HG03139 (cell line): Measurements from ENCODE around the gene TERT.
"Not testable (repeated sequence)": the region's sequence is repeated elsewhere in the genome, so short reads cannot be mapped to it uniquely, and the experiment has no call there.

Experiments
- ATAC-seq: cut with Tn5 transposase; IDR thresholded peaks from one replicate; pipeline ENCODE4 v1.9.1; 2021; ENCODE audit not compliant: unreplicated experiment

The TERT gene

DNA sequence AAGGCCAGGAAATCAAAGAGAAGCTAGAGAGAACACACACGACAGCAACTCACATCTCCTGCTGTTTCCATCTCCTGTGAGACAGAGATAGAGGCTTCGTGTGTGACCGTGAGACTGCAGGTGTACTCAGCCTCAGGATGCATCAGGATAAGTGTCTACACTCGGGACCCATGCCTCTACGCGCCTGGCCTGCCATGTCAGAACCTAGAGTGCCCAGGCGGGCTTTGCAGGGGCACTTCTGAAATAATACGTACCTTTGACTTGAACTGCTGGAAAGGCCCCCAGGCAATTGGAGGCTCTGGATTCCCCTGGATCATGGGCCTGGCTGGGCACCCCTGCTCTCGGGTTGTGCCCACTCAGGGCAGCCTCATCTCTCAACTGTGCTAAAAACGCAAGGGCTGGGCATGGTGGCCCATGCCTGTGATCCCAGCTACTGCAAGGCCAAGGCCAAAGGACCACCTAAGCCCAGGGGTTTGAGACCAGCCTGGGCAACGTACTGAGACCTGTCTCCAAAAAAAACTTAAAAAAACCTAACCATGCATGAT lies 37.1 kb upstream of the TERT start:
- no peak for ATAC-seq

DNA sequence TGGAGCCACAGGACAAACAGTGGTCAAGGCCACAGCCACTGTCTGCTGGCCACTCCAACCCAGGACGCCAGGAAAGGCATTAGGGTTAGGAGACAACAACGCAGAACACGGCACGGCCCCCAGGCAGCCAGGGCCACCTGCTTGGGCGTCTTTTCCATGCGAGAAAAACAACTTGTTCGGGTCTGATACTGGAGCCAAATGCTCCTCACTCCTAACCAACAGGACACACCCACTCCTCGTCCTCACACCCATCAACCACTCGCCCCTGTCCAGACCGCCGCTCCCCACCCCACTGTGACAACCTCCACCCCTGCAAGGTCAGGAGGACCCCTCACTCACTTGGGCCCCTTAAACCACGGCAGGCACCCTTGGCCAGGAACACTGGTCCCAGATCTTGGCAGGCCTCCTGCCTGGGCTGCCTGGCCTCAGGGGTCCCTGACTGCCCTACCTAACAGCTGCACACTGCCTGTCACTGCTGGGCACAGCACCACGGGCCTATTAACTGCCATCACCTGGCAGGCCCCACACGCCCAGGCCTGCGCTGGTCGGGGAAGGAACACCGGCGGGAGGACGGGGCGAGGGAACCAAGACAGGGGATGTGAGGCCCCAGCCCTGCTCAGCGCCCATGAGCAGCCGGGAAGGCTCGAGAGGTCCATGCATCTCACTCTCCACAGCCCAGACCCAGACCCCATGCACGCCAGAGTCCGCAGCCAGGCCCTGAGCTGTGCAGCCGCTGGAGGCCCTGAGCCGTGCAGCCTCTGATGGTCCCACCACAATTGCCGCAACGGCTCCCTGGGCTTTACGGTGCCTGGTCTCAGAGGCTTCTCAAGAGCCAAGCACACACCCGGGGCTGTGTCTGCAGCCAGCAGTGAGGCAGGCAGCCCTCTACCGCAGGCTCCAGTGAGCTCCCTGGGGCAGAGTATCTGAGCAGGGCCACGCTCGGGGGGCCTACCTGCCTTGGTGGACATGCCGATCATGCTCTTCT lies 36.3 kb upstream of the TERT start:
- ATAC-seq, result no peak

DNA sequence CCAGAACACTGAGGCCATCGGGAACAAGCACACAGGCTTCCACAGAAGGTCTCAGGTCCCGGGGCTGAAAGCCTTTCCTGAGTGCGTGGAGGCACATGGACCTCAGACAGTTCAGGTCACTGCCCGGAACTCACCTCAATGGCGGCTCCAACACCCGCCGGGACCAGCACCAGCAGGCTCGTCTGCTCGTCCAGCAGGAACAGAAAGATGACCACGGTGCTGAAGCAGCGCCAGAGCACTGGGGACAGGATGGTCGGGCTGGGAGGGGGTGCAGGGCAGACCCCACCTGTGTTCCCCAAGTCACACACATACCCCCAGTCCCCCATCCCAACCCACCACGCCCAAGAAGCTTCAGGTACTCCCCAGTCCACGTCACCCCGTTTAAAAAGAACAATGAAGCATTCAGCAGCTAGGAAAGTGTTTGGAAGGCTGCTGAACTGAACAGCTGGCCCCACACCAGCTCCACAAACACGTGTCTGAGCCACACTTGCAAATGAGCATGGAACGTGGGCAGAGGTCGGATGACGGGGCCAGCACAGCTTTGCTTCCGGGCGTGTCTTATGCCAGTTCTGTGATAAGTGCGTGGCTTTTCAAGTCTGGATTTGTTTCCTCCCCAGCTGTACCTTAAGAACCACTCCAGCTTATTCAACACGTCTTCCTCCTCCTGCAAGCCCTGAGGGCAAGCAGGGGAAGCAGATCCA lies 35.4 kb upstream of the TERT start:
- ATAC-seq, result no peak

DNA sequence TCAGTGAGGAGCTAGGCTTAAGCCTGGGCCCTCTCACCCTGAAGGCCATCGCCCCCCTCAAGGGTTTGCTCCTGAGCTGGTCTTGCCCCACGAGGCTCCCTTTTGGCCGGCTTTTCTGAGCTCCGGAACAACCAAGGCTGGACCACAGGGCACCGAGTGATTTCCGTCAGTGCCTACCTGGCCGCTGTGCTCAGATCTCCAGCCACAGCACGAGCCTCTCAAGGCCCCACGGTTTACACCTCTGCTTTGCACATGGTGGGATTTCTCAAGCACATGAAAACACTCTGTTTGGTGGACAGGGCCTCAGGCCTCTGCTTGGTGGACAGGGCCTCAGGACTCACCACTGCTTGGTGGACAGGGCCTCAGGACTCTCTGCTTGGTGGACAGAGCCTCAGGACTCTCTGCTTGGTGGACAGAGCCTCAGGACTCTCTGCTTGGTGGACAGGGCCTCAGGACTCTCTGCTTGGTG lies 34.3 kb upstream of the TERT start:
- ATAC-seq, result no peak

DNA sequence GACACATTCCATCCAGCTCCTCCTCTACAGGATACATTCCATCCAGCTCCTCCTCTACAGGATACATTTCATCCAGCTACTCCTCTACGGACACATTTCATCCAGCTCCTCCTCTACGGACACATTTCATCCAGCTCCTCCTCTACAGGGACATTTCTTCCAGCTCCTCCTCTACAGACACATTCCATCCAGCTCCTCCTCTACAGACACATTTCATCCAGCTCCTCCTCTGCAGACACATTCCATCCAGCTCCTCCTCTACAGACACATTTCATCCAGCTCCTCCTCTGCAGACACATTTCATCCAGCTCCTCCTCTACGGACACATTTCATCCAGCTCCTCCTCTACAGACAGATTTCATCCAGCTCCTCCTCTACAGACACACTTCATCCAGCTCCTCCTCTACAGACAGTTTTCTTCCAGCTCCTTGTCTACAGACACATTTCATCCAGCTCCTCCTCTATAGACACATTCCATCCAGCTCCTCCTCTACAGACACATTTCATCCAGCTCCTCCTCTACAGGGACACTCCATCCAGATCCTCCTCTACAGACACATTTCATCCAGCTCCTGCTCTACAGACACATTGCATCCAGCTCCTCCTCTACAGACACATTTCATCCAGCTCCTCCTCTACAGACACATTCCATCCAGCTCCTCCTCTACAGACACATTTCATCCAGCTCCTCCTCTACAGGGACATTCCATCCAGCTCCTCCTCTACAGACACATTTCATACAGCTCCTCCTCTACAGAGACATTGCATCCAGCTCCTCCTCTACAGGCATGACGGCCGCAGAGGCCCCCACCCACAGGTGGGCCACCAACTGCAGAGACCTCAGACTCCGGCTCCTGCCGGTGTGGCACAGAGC lies 33.6 kb upstream of the TERT start:
- not testable (repeated sequence) for ATAC-seq

DNA sequence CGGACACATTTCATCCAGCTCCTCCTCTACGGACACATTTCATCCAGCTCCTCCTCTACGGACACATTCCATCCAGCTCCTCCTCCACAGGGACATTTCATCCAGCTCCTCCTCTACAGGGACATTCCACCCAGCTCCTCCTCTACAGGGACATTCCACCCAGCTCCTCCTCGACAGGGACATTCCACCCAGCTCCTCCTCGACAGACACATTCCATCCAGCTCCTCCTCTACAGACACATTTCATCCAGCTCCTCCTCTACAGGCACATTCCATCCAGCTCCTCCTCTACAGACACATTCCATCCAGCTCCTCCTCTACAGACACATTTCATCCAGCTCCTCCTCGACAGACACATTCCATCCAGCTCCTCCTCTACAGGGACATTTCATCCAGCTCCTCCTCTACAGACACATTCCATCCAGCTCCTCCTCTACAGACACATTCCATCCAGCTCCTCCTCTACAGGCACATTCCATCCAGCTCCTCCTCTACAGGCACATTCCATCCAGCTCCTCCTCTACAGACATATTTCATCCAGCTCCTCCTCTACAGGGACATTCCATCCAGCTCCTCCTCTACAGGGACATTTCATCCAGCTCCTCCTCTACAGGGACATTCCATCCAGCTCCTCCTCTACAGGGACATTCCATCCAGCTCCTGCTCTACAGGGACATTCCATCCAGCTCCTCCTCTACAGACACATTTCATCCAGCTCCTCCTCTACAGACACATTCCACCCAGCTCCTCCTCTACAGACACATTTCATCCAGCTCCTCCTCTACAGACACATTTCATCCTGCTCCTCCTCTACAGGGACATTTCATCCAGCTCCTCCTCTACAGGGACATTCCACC lies 32.3 kb upstream of the TERT start:
- not testable (repeated sequence) for ATAC-seq

DNA sequence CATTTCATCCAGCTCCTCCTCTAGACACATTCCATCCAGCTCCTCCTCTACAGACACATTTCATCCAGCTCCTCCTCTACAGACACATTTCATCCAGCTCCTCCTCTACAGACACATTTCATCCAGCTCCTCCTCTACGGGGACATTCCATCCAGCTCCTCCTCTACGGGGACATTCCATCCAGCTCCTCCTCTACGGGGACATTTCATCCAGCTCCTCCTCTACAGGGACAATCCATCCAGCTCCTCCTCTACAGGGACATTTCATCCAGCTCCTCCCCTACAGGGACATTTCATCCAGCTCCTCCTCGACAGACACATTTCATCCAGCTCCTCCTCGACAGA lies 31.6 kb upstream of the TERT start:
- ATAC-seq, result not testable (repeated sequence)

DNA sequence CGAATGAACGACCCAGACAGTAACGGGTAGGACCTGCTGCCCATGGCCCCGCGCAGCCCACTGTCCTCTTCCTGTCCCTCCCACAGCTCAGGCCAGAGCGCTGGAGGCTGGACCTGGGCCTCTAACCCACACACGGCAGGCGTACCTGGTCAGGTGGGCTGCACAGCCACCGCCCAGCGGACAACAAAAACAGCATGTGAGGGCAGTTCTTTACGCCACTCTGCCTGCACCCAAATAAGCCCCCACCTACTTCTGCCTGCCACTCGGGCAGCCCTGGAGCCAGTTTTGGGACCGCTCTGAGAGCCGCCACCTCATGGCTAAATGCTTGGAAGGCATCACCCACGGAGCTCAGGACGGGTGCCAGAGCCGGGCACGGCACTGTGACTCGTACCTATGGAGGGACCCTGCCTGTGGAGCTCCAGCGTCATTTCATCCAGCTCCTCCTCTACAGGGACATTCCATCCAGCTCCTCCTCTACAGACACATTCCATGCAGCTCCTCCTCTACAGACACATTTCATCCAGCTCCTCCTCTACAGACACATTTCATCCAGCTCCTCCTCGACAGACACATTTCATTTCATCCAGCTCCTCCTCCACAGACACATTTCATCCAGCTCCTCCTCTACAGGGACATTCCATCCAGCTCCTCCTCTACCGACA lies 31.1 kb upstream of the TERT start:
- no peak for ATAC-seq

DNA sequence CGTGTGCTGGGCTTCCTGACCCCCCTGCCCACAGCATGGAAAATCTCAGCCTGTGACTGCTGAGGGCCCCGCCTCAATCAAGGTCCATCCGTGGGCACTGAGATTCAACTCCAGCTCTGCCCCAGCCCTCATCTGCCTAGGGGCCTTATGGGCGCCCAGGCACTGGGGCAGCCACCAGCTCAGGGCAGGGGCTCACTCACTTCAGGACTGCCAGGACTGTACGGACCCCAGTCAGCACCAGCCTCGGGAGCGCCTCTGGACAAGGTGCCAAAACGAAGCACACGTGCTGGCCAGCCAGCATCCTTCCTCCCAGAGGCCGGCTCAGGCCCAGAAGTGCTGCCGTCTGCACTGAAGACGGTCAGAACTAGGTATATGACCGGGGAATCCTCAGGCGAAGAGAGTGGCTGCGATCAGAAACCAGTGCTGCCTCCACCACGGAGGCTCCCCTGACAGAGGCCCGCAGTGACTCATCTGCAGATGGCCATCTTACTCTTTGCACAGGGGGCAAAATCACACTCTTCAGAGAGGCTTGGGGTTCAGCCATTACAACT lies 30.4 kb upstream of the TERT start:
- no peak for ATAC-seq

DNA sequence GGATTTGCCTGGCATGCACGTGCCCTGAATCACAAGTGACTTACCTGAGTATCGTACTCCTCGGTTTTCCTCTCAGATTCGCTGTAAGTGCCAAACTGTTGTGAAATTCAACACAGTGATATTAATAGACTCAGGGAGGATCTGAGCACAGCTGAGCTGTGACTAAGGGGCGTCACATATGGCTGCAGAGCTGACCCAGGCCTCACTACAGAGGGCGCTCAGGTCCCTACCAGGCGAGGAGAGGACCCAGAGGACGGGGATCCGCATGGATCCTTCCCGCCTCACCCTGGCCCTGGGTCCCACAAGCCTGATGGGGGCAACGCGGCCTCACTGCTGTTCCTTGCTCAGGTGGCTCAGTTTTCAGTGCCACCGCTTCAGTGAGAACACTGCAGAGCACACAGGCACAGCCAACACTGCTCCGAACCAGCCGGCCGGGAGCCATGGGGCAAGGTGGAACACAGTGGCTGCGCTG lies 29.9 kb upstream of the TERT start:
- no peak for ATAC-seq

DNA sequence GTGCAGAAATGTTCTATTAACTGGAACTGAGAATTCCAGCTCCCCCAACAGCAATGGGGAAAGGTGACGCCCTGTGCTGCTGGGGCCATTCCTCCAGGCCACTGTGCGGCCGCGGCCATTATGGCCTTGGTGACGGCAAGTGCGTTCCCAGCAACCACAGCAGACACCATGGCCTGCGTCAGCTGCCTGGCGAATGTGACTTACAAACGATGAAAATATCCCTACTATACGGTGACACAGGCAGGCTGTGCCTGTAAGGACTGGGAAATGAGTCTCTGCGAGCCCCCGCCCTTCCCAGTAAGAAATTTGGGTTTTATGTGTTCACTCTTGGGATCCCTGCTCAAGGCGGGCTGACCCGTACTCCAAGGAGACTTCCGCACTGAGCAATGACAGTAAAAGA lies 29.4 kb upstream of the TERT start:
- no peak for ATAC-seq

DNA sequence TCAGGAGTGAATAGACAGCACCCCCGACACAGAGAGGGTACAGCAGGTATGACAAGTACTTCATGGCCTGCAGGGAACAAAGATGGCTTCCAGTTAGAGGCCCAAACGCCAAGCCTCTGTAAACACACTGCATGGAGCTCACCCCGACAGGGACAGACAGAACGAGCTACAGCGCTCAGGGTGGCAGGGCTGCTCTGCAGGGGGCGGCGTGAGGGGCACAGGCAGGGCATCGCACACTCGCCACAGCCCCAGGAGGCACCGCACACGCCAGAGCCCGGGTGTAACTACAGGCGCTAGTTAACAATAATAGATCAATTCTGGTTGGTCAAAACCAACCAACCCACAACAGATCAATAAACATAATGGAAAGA lies 28.9 kb upstream of the TERT start:
- no peak for ATAC-seq

DNA sequence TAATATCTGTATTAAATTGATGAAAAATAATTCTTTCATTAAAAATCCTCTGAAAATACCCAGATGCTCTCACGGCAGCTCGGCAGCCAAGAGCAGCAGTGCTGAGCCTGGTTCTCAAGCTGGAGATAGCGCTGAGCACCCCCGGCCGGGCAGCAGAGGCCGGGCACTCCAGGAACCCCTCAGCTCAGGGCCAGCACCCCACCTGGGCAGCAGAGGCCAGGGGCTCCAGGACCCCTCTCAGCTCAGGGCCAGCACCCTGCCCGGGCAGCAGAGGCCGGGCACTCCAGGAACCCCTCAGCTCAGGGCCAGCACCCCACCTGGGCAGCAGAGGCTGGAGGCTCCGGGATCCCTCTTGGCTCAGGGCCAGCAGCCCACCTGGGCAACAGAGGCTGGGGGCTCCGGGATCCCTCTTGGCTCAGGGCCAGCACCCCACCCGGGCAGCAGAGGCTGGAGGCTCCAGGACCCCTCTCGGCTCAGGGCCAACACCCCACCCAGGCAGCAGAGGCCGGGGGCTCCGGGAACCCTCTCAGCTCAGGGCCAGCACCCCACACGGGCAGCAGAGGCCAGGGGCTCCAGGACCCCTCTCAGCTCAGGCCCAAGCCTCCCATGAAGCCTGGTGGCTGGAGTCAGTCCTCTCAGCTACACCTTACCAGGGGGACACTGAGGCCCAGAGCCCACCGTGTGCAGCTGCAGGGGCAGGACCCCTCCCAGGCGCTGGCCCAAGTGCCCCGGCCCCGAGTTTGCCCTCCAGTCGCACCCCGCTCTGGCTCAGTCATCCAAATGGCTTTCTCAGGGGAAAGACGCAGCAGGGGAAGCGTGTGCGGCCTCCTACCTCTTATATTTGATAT lies 28.3 kb upstream of the TERT start:
- no peak for ATAC-seq

DNA sequence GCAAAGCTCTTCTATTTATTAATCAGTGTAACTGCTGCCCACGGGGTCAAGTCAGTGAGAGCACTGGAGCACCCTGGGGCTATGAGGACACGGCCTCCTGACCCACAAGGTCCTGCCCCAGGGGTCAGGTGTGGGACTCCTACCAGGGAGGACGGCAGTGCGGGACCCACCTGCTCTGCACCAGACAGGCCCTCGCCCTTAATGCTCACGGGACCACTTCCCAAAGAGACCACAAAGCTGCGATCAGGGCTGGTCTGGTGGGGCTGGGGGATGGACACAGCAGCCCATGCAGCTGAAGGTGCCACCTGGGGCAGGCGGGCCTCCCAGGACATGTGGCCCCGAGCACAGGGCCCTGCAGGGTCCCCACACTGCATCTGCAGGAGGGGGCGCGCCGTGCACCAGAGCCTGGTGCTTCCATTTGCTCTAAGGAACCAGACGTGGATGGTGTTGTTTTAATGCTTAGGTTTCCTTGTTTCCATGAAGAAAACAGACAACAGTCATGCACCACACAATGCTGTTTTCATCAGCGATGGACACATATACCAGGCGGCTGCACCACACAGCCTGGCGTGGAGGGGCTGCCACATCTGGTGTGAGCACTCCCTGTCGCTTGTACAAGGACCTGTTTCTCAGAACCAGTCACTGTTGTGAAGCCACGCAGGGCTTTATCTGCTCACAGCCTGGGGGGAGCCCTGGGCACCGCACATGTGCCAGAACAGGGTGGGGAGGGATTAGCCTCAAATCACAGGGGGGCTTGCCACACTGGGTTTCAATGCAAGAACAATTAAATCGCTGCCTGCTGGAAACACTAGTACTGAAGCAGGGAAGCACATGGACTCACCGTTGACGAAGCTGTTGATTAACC lies 27.4 kb upstream of the TERT start:
- ATAC-seq, result no peak

DNA sequence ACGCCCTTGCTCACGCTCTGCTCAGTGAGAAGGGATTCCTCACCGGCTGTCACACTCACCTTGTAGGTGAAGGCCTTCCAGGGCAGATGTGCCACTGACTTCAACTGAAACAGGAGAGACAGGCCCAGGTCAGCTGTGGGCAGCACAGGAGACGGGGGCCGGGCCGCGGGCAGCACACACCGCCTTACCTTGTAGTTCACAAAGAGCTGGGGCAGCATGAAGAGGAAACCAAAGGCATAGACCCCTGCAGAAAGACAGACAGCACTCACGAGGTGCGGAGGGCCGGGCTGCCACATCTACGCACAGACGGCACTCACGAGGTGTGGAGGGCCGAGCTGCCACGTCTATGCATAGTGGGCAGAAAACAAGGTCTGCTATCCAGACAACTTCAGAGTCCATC lies 26.7 kb upstream of the TERT start:
- no peak for ATAC-seq

DNA sequence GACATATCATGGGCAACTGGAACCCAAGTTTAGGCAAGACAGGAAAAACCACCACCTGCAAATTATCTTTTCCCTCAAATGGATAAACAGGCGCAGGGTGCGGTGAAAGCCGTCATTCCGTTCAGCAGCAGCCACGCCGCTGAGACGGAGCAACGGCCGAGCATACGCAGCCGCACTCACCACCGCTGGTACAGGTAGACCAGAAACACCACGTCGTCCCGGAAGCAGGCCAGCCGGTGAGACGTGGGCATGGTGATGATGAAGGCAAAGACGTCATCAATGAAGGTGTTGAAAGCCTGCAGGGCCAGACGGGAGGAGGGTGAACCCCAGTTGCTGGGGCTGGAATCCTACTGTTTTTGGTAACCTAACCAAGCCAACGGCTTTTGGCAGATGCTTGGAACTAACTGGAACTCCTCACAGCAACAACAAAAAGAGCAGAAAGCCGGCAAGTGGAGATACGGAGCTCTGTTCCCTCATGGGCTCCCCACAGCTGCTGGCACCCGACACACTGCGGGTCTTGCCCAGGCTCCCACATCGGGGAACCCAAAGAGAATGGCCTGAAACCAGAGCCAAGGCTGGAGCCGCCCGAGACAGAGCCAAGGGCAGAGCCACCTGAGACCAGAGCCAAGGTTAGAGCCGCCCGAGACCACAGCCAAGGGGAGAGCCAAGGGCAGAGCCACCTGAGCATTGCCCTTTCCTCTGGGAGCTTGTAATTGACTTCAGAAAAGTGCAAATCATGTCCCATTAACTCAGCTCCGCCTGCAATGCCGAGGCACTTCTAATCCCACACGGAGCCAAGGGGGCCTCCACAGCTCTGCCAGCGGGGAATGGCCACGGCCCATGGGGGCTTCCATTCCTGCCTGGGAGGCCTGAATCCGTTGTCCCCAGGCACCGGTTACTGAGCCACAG lies 25.8 kb upstream of the TERT start:
- ATAC-seq, result no peak
